ENCODE data around the gene COL12A1.

- no peak for TF ChIP-seq SP1 (CRISPR knock-in tag; IDR thresholded peaks at IDR 0.05)
- TF ChIP-seq ZFP91 (CRISPR knock-in tag; IDR thresholded peaks at IDR 0.05), result no peak
- TF ChIP-seq PURB (CRISPR knock-in tag; IDR thresholded peaks at IDR 0.05; ENCODE audit: low read depth), result no peak
- no peak for TF ChIP-seq ZBTB17 (CRISPR knock-in tag; IDR thresholded peaks at IDR 0.05)
- TF ChIP-seq NFRKB (IDR thresholded peaks at IDR 0.05; ENCODE audit: low read depth), result no peak
- no peak for TF ChIP-seq ZNF384 (IDR thresholded peaks at IDR 0.05; ENCODE audit: low read depth, low read length)
- no peak for TF ChIP-seq POLR2AphosphoS5 (IDR thresholded peaks at IDR 0.05; ENCODE audit: control insufficient read depth, insufficient read depth, low read depth, low read length)
- TF ChIP-seq TAF1 (IDR thresholded peaks at IDR 0.05; ENCODE audit: control insufficient read depth, extremely low read depth, insufficient read depth, low read length, severe bottlenecking), result no peak
Observed at GRCh38 chr6:75084872-75085381, 120.9 kb downstream of the COL12A1 start.

Data from K562 (cell line).